CMK (cell line): ENCODE measurements around the gene STAP2.

Experiments
- DNase-seq: peaks from one replicate; pipeline ENCODE4 v3.0.0-alpha.2; 2010; ENCODE audit warnings: low read depth

Gene STAP2

DNA sequence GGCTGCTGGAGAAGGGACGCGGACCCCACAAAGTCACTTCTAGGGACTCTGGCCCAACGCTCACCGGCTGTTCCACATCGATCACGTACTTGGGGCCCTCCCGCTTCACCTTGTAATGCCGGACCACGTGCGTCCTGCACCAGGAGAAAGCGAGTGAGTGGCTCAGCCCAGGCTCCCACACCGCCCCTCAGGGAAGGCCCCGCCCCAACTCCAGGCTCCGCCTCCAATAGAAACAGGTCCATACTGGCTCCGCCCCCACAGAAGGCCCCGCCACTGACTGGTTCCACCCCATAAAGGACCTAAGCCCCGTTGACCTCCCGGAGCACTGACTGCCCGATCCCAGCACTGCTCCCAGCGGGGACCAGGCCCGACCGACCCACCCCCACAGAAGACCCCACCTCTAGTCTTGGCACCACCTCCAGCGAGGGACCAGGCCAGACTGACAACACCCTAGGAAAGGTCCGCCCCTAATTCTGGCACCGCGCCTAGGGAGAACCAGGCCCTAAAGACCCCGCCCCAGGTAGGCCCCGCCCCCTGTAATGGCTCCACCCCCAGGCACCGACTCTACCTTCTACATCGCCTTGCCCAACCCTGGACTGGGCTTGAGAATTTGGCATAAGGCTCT lies 11.3 kb downstream of the STAP2 start:
- DNase-seq, result no peak

DNA sequence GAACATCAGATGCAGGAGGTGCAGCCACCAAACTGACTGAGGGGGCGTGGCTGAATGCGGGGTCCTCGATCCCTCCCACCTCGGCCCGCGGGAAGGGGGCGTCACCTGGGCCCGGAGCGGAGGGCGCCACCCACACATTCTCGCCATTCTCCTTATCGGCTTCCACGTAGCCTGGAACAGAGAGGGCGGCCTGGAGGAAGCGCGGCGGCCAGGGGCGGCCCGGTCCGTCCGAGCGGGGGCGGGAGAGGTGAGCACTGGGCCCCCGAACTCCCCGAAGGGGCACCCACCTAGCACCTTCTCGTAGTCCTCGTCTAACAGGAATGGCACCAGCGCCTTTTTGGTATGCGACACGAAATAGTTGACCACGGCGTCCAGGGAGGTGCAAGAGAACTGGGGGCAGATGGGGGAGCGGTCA lies 11.8 kb downstream of the STAP2 start:
- DNase-seq, result no peak

DNA sequence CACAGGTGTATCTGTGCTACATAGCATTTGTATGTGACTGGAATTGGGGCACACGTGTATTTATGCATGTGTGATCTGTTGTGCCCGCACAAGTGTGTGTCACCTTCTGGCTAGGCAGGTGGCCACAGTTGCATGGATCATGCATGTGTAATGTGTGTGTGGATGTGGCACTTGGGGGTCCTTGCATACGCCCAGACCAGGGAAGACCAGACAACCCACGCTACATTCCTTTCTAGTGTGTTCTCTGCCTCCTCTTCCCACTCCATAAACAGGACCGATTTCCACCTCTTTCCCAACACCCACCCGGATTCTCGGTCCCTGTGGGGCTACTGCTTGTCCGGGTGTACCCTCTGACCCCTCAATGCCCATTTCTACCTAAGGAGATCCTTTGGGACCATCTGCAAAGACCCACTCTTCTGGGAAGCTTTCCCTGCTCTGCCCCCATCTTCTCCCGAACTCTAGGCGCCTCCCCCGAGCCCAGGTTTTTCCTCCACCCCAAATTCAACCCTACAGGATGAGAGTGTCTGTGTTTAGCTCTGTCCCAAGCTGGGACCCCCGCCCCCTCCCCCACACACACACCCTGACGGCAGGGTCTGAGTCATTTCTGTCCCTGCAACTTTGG lies 12.3 kb downstream of the STAP2 start:
- no peak for DNase-seq

DNA sequence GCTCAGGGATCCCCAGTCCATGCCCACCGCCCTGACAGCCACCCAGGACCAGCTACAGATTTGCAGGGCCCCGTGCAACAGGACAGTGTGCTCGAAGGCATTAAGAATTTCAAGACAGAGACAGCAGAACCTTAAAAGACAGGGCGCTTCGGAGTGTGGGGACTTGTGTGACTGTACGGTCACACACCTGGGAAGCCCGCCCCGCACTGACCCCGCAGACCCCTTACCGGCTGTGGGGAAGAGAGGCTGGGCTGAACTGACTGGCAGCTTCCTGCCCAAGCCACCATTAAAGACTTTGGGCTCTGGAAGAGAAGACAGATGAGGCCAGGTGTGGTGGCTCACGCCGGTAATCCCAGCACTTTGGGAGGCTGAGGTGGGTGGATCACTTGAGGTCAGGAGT lies 14.4 kb downstream of the STAP2 start:
- DNase-seq, result no peak

DNA sequence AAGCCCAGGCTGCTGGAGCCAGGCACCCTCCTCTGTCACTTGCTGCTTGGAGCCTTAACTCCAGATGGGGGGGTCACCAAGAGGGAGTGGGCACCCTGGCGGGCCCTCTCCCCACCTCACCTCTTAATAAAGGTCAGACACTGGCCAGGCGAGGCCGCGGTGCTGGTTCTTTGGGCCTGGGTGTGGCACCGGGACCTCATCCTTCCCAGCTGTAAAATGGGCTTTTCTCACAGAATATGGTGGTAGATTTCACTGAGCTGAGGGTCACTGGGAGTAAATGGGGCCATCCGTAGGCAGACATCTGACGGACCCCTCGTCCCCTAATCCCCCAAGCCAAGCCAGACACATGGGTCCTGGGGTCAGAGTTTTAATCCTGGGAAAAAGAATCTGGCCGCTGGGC lies 14.9 kb downstream of the STAP2 start:
- no peak for DNase-seq

DNA sequence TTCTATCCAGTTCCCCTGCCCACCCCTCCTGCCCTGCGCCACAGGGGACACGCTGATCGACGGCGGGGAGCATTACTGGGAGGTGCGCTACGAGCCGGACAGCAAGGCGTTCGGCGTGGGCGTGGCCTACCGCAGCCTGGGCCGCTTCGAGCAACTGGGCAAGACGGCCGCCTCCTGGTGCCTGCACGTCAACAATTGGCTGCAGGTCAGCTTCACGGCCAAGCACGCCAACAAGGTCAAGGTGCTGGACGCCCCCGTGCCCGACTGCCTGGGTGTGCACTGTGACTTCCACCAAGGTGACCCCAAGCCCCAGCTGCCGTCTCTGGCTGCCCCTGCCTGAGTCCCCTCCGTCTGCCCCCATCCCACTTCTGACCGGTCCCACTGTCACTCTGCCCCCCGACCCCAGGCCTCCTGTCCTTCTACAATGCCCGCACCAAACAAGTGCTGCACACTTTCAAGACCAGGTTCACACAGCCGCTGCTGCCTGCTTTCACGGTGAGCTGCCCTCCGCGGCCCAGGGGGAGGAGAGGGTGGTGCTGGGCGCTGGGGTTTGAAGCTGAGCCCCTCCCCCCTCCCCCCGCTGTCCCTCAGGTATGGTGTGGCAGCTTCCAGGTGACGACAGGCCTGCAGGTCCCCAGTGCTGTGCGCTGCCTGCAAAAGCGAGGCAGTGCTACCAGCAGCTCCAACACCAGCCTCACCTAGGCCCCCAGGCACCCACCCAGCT lies 15.5 kb downstream of the STAP2 start:
- DNase-seq, result no peak

DNA sequence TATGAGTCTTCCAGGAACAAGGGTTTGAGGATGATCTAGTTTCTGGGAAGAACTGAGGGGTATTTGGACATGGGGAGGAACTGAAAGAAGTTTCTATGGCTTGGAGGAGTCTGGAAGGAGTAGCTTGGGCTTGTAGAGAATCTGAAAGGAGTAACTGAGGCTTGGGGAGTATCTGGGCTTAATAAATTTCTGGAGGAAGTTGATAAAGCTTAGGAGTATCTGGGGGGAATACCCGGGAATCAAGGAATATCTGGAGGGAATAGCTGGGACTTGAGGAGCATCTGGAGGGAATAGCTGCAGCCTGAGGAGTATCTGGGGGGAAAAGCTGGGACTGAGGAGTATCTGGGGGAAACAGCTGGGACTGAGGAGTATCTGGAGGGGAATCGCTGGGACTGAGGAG lies 18.2 kb downstream of the STAP2 start:
- no peak for DNase-seq

DNA sequence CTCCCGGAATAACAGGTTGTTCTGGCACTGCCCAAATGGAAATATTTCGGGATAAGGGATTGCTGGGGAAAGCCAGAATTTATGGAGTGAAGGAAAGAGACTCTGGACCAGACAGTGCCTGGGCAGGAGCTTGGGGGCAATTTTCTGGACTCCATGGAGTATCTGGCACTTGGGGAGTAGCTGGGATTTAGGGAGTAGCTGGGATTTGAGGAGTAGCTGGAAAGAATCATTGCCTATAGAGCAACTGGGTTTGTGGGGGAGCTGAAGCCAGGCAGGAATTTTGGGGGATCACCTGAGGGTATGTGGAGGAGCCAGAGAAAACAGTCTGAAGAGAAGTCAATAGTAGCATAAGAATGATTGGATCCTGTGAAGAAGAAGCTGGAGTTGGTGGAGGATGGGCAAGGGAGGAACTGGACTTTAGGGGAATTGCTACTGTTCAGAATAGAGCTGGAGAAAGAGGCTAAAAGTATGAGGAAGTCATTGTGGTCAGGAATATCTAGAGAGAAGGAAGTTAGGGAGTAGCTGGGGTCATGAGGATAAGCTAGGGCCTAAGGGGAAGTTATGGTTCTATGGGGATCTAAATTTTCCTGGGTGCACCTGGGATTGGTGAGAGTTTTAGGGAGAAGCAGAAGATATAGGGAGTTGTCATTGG lies 19.4 kb downstream of the STAP2 start:
- DNase-seq, result no peak

DNA sequence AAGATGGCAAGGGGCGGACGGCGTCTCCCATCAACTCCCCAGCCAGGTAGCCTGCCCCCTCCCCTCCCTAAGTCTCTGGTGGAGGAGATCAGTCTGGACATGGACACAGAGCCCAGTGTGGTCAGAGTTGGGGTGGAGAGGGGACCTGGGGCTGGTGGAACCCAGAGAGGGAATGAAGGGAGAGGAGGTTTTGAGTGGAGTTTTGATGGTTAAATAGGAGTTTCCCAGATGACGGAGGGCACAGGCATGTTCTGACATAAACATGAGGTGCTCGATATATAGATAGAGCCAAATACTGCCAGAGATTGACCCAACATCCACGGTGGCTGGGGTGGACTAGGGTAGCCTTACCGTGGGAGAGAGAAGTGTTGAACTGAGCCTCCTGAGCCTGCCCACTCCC lies 20.2 kb downstream of the STAP2 start:
- no peak for DNase-seq

DNA sequence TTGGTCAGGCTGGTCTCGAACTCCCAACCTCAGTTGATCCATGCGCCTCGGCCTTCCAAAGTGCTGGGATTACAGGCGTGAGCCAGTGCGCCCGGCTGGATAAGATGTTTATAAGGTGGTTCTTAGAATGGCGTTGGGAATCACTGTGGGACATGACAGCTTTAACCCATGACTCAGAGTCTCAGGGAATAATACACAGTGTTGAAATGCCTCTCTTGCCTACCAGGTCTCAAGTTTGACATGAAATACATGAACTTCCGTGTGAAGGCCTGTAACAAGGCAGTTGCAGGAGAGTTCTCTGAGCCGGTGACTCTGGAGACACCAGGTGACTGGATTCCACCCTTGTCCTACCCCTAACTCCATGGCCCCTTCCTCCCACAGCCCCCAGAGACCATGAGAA lies 21.7 kb downstream of the STAP2 start:
- no peak for DNase-seq

DNA sequence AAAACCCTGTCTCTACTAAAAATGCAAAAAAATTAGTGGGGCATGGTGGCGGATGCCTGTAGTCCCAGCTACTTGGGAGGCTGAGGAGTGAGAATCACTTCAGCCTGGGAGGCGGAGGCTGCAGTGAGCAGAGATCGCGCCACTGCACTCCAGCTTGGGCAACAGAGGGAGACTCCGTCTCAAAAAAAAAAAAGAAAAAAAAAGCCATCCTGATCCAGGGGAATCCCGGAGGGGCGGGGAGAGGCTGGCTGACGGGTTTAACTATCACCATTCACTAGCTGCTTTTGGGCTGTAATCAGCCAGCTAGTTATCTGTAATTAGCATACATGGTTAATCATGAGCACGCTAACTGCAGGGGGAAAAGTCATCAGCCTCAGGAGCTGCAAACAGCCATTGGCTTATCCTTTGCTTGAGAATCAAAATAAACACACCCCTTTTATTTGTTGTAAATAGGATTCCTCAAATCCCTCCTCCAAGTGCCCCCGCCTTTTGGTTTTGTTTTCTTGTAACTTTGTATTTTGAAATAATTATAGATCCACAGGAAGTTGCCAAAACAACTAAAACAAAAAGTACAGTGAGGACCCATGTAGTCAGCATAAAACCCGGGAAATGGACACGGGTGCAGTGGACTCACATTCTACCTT lies 24.7 kb downstream of the STAP2 start:
- DNase-seq, result no peak

DNA sequence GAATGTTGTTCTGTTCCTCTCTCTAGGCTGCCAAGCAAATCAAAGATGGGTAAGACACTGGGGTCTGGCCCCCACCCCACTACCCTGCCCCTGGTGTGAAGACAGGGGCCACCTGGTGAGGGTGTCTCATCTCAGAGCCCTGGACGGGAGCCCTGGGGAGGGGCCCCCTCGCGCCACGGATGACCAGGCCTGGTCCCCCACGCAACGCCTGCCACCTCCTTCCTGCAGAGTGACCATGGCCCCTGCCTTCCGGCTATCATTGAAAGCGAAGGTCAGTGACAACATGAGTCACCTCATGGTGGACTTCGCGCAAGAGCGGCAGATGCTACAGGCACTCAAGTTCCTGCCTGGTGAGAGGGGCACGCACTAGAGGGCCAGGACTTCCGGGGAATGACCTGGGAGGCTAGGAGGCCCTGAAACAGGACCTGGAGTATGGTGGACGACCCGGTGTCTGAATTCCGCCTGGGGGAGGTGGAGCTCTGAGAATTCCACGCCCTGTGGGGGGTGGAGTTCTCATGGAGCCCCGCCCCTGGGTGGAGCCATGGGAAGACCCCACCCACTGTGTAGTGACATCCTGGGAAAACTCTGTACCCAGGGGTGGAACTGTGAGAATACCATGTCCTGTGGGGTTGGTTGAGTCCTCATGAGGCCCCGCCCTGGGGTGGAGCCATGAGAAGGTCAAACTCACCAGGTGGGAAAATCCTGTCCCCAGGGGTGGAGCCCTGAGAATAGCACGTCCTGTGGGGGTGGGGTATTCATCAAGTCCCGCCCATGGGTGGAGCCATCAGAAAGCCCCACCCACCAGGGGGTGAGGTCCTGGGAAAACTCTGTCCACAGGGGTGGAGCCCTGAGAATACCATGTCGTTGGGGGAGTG lies 28.1 kb downstream of the STAP2 start:
- DNase-seq, result no peak

DNA sequence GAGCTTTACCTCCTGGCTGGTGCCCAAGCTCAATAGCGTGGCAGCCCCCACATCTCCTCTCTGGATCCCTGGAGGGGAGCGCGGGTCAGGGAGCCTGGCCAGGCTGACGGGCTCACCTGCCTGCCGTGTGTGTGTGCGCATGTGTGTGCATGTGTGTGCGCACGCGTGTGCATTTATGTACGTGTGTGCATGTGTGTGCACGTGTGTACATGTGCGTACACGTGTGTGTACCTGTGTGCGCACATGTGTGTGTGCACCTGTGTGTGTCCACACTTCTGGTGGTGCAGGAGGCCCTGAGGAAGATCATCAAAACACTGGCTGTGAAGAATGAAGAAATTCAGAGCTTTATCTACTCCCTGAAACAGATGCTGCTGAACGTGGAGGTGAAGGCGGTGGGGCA lies 33.0 kb downstream of the STAP2 start:
- no peak for DNase-seq

DNA sequence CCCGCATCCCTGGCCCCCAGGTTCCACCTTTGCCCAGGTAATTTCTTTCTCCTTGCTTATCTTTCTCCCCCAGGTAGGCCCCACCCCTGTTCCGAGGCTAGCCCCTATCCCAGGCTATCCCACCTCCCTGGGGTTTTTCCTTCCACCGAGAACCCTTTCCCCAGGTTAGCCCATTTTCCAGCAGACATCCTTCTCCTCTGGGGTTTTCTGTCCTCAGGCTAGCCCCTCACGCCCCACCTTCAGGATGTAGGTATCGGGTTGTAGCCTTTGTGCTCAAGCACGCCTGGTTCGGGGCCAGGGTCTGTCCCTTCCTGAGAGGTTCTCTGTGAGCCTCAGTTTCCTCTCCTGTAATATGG lies 33.4 kb downstream of the STAP2 start:
- DNase-seq, result no peak

DNA sequence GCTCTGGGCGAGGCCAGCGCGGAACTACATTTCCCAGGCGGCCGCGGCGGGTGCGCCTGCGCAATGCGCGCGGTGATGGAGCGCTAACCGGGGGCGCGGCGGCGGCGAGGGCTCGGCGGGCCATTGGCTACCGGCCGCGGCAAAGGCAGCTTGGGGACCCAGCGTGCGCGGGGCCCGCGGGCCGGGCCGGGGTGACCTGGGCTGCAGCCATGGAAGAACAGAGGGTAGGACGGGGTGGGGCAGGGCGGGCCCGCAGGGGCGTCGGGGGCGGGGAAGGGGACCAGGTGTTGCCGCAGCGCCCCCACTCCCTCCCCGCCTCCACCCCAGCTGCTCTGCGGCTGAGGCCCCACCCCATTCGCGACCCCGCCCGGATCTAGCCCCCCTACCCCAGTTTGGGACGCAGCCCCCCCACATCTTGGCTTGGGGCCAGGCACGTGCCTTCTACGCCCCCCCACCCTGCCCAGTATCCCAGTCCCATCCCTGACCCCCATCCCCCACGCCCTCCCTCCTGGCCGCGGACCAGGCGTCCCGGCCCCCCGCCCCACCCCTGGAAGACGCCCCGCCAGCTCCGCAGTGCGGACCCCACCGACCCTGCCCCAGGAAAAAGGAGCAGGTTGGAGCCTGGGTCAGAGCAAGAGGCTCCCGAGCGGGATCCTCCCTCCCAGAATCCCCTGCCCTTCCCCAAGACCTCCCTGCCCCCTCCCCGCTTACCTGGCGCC lies 33.9 kb downstream of the STAP2 start, which contains the start of gene FSD1:
FSD1 (plus strand) TSS at position 61 of the 719 bp plus-strand sequence; CDS start at position 210, 149 bp downstream.
- no peak for DNase-seq

DNA sequence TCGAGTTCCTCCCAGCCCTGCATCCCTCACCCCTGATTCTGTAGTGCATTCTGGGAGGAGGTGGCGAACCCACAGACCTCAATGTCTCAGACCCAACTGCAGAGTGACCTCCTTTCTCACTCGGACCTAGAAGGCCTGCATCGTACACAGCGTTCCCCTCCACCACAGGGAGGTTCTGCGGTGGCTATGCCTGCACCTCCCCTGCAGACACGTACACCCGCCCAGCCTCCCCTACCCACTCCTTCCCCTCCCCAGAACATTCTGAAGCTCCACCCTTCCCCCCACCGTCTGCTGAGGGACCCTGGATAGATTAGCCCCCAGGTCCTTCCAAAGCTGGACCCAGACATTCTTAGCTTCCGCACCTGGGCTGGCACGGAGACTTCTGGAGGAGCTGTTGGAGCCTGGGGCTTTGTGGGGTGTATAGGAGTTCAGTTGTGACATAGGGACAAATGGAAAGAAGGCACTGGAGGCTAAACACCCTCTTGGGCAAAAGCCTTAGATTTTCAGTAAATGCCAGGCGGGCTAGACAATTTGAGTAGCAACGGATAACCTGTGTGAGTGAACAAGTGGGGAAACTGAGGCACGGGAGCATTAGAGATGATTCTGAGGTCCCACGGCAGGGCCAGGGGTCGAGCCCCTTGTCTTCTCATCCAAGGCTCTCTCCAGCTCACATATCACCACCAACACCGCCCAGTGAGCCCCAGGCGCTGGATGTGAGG lies 34.6 kb downstream of the STAP2 start:
- no peak for DNase-seq

DNA sequence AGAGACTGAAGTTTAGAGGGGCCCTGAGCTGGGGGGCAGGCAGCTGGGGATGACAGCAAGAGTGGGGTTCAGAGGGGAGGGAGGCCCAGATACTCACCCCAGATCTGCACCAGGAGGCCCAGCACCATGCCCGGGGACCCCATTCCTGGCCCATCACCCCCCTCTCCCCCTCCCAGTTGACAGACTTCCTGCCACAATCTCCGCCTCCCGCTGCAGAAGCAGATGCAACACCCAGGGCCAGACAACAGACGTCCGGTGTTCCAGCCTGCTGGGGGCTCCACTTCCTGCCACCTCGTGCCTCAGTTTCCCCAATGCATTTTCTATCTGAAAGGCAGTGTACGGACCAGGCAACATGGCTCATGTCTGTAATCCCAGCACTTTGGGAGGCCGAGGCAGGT lies 36.4 kb downstream of the STAP2 start, which contains the start of gene TMIGD2:
TMIGD2 (minus strand) TSS at position 147 of the 398 bp plus-strand sequence; CDS start at position 143, 4 bp downstream.
- DNase-seq, result no peak

DNA sequence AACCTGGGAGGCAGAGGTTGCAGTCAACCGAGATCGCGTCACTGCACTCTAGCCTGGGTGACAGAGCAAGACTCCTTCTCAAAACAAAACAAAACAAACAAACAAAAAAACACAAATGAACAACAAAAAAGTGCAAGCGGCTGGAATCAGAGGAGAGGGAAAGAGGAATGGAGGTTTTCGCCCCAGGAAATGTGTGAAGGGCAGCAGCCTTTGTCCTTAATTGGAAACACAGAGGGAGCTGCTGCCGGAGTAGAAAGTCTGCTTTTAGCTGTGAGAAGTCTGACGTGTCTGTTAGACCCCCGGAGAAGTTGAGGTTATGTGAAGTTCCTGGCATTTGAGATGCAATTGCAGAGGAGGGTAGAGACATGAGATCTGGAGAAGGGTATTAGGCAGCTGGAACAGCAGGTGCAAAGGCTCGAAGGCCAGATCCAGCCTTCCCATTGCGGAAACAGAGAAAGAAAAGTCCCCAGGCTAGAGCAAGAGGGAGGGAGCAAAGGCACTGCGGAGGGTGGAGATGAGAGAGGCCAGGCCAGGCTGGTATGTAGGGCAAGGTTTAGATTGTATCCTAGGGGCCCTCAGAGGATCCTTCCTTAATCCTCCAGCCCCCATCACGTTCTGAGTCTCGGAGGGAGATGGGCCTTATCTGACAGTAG lies 36.9 kb downstream of the STAP2 start:
- no peak for DNase-seq

DNA sequence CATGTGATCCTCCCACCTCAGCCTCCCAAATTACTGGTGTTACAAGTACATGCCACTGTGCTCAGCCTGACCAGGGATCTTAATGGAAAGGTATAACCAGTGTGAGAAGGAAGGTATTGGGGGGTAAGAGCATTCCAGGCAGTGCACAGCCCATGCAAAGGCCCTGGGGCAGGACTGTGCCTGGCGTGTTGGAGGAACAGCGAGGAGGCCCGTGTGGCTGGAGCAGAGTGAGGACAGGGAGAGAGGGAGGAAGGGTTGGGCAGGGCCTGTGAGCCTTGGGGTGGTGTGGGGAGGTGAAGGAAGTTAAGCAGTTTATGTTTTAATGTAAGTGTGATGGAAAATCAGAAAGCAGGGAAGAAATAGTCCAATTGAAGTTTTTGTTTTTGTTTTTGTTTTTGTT lies 38.0 kb downstream of the STAP2 start:
- DNase-seq, result no peak
